Stimulated activated CD8-positive, alpha-beta memory T cell treated with anti-CD3 and anti-CD28 coated beads, Interleukin-15, amount 100 ng/mL, for 4 hours (primary cell): Measurements from ENCODE around the gene SGF29.
"Not testable (repeated sequence)": the region's sequence is repeated elsewhere in the genome, so short reads cannot be mapped to it uniquely, and the experiment has no call there.

Experiments
- DNase-seq, 2 donors: peaks; one replicate each; pipeline ENCODE4 v3.0.0-alpha.2; 2020; ENCODE audit warnings: low read depth in 2 of 2

Gene SGF29

GRCh38 chr16:28566233-28566925 lies 12.7 kb downstream of the SGF29 start:
- DNase-seq: not testable (repeated sequence)

- DNase-seq: no peak
These were observed 13.6 kb downstream of the SGF29 start for GRCh38 chr16:28567292-28567691.

GRCh38 chr16:28569021-28569420 lies 15.3 kb downstream of the SGF29 start:
- no peak for DNase-seq

GRCh38 chr16:28569968-28570752 lies 16.4 kb downstream of the SGF29 start:
- DNase-seq: no peak

GRCh38 chr16:28572696-28573510 lies 19.2 kb downstream of the SGF29 start:
- no peak for DNase-seq

- DNase-seq: no peak
These were observed 20.3 kb downstream of the SGF29 start for GRCh38 chr16:28573738-28574718.

GRCh38 chr16:28574925-28575324 lies 21.2 kb downstream of the SGF29 start:
- no peak for DNase-seq

- no peak for DNase-seq
These were observed 21.9 kb downstream of the SGF29 start for GRCh38 chr16:28575446-28576109.

GRCh38 chr16:28580726-28581315 lies 27.1 kb downstream of the SGF29 start:
- DNase-seq: no peak

GRCh38 chr16:28585674-28586073 lies 32.0 kb downstream of the SGF29 start:
- DNase-seq: no peak

GRCh38 chr16:28586466-28586865 lies 32.7 kb downstream of the SGF29 start:
- no peak for DNase-seq

- no peak for DNase-seq
These were observed 33.7 kb downstream of the SGF29 start for GRCh38 chr16:28587386-28587785.

GRCh38 chr16:28589069-28589468 lies 35.3 kb downstream of the SGF29 start:
- no peak for DNase-seq

GRCh38 chr16:28589930-28590329 lies 36.2 kb downstream of the SGF29 start:
- DNase-seq: no peak

- DNase-seq: no peak
These were observed 36.9 kb downstream of the SGF29 start for GRCh38 chr16:28590384-28591340.

GRCh38 chr16:28591355-28591754 lies 37.6 kb downstream of the SGF29 start:
- DNase-seq: no peak

- no peak for DNase-seq
These were observed 38.8 kb downstream of the SGF29 start for GRCh38 chr16:28592511-28592910.

GRCh38 chr16:28592979-28593553 lies 39.3 kb downstream of the SGF29 start:
- DNase-seq: no peak

- DNase-seq: not testable (repeated sequence)
These were observed 41.7 kb downstream of the SGF29 start for GRCh38 chr16:28595451-28595850.
